Liver (tissue), 9 donors: ENCODE results near the gene ANKRD44. TPM values are rescaled to one million over a fixed set of nuclear protein-coding genes. Genes with fewer than 3 reads are reported as not detected.

Source experiments
- DNase-seq: peaks from one replicate; pipeline ENCODE4 v3.0.0-alpha.2; 2017; ENCODE audit warnings: low spot score
- H3K27ac ChIP-seq, 2 donors: one replicate each; pipeline ENCODE4 v1.7.0; 2013; ENCODE audit warnings: inconsistent platforms in 2 of 2, low read length in 2 of 2, control low read depth in 1 of 2, low read depth in 1 of 2, mild to moderate bottlenecking in 1 of 2
- H3K27me3 ChIP-seq, 4 donors: one replicate each; pipeline versions ENCODE4 v1.6.1 to v1.7.0; 2013; ENCODE audit warnings: low read length in 3 of 4, inconsistent platforms in 1 of 4, mild to moderate bottlenecking in 1 of 4, moderate library complexity in 1 of 4; ENCODE audit not compliant: control insufficient read depth in 4 of 4, insufficient read depth in 4 of 4
- H3K36me3 ChIP-seq, 4 donors: one replicate each; pipeline versions ENCODE4 v1.6.1 to v1.7.0; 2013; ENCODE audit warnings: low read length in 3 of 4, mild to moderate bottlenecking in 3 of 4, low read depth in 1 of 4, moderate library complexity in 1 of 4; ENCODE audit not compliant: control insufficient read depth in 4 of 4, insufficient read depth in 3 of 4
- H3K4me1 ChIP-seq, 4 donors: one replicate each; pipeline versions ENCODE4 v1.6.1 to v1.7.0; 2013; ENCODE audit warnings: low read length in 3 of 4, mild to moderate bottlenecking in 3 of 4, moderate library complexity in 1 of 4; ENCODE audit not compliant: control insufficient read depth in 4 of 4, insufficient read depth in 4 of 4
- H3K4me3 ChIP-seq, 3 donors: one replicate each; pipeline versions ENCODE4 v1.6.1 to v1.7.0; 2013; ENCODE audit warnings: low read length in 3 of 3, control low read depth in 1 of 3, low read depth in 1 of 3, mild to moderate bottlenecking in 1 of 3
- H3K9ac ChIP-seq, 2 donors: one replicate each; pipeline ENCODE4 v1.7.0; 2013; ENCODE audit warnings: low read length in 2 of 2, mild to moderate bottlenecking in 2 of 2, moderate library complexity in 2 of 2, control low read depth in 1 of 2, low read depth in 1 of 2
- H3K9me3 ChIP-seq, 4 donors: one replicate each; pipeline versions ENCODE4 v1.6.1 to v1.7.0; 2013; ENCODE audit warnings: low read length in 3 of 4; ENCODE audit not compliant: control insufficient read depth in 4 of 4
- EGR1 ChIP-seq, 2 donors: IDR thresholded peaks; 2 replicates each; pipeline ENCODE4 v1.6.1; 2016 to 2018; ENCODE audit warnings: antibody characterized with exemption in 2 of 2, low read depth in 2 of 2
- FOXA2 ChIP-seq: IDR thresholded peaks from 2 replicates; pipeline ENCODE4 v1.6.1; 2016; ENCODE audit warnings: antibody characterized with exemption
- GABPA ChIP-seq, 2 donors: IDR thresholded peaks in 1 of 2; conservative IDR thresholded peaks in 1 of 2; 2 replicates each; pipeline ENCODE4 v1.6.1; 2016; ENCODE audit warnings: antibody characterized with exemption in 2 of 2, mild to moderate bottlenecking in 1 of 2, moderate library complexity in 1 of 2
- HNF4G ChIP-seq: IDR thresholded peaks from 2 replicates; pipeline ENCODE4 v1.6.1; 2016; ENCODE audit warnings: antibody characterized with exemption
- NR2F2 ChIP-seq: IDR thresholded peaks from 2 replicates; pipeline ENCODE4 v1.6.1; 2016; ENCODE audit warnings: antibody characterized with exemption
- RAD21 ChIP-seq, 2 donors: IDR thresholded peaks; 2 replicates each; pipeline ENCODE4 v1.6.1; 2016; ENCODE audit warnings: antibody characterized with exemption in 2 of 2, mild to moderate bottlenecking in 2 of 2
- RXRA ChIP-seq, 2 donors: IDR thresholded peaks; 2 replicates each; pipeline ENCODE4 v1.6.1; 2017 to 2018; ENCODE audit warnings: antibody characterized with exemption in 2 of 2, mild to moderate bottlenecking in 1 of 2
- SP1 ChIP-seq: IDR thresholded peaks from 2 replicates; pipeline ENCODE4 v1.6.1; 2018; ENCODE audit warnings: antibody characterized with exemption, mild to moderate bottlenecking
- YY1 ChIP-seq: IDR thresholded peaks from 2 replicates; pipeline ENCODE4 v1.6.1; 2016; ENCODE audit warnings: antibody characterized with exemption, mild to moderate bottlenecking
- WGBS: extraction: QIAGEN DNeasy Blood & Tissue Kit; methylation state at CpG from one replicate; pipeline ENCODE4 v1.1.7; 2013; 5-methylcytosine and 5-hydroxymethylcytosine counted together
- polyA plus RNA-seq, 2 donors: library from polyadenylated mRNA; stranded (reverse) in 1 of 2; unstranded in 1 of 2; fragments of 200-250 nt in 1 of 2; fragments of >200 nt in 1 of 2; fragmentation: Nextera tagmentation in 1 of 2; extraction: Ambion mirVana in 1 of 2; gene quantifications; one replicate each; pipeline versions ENCODE4 v1.2.1 to v1.2.3, GENCODE V29; 2013 to 2015
- total RNA-seq, 2 donors: library from RNA; depleted of rRNA; stranded (reverse); fragments of >200 nt; gene quantifications; one replicate each; pipeline ENCODE4 v1.2.3, GENCODE V29; 2014
- TF ChIP-seq, protein P1 (sequence below): IDR thresholded peaks from 2 replicates; pipeline ENCODE4 v1.6.1; 2016; ENCODE audit warnings: antibody characterized with exemption, mild to moderate bottlenecking
- TF ChIP-seq, protein P2 (sequence below): IDR thresholded peaks from 2 replicates; pipeline ENCODE4 v1.6.1; 2016; ENCODE audit warnings: antibody characterized with exemption
- TF ChIP-seq, protein P3 (sequence below): IDR thresholded peaks from 2 replicates; pipeline ENCODE4 v1.6.1; 2016; ENCODE audit warnings: antibody characterized with exemption
- TF ChIP-seq, protein P4 (sequence below): fragments of 150-350 bp; IDR thresholded peaks from 2 replicates; pipeline ENCODE4 v1.5.1; 2017; ENCODE audit warnings: improper control_type of control experiment, low read depth, low read length; ENCODE audit not compliant: missing input control
- donor health status: healthy.
- donor health status: healthy.
- donor health status: healthy.
- donor health status: healthy.
- donor health status: healthy.

The ANKRD44 gene
- total and polyA plus RNA-seq, 4 donors: 3.8 to 18.2 (median 6.8) TPM

DNA sequence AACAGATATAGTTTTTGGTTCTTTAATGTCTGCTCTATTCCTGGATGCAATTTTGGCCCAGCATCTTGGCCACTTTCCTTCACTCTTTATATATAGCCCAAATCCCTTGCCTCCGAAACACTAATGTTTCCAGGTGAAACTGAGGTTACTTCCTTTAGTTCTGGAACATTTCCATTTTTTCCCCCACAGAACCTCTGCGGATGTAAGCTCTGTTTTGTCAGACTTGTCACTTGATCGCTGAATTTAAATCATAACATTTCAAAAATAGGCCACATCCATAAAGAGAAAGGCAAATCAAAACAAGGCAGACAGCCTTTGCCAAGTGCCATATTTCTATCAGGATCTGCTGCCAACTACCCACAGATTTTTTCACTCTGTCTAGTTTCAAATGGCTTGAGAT, 115.1 kb downstream of the ANKRD44 start:
- no peak for DNase-seq
- Histone ChIP-seq H3K9me3 (no peaks in the 10 kb centered on the region), H3K27ac (no peak overlapping the region), H3K9ac (no peak overlapping the region), H3K27me3 (no peaks in the 10 kb centered on the region), H3K36me3 (no peaks in the 10 kb centered on the region), H3K4me3 (no peak overlapping the region), H3K4me1 (peaks cover 0 to 5% (median 1%) of the 10 kb centered on the region in 4 donors)
- TF ChIP-seq, protein P1, sequence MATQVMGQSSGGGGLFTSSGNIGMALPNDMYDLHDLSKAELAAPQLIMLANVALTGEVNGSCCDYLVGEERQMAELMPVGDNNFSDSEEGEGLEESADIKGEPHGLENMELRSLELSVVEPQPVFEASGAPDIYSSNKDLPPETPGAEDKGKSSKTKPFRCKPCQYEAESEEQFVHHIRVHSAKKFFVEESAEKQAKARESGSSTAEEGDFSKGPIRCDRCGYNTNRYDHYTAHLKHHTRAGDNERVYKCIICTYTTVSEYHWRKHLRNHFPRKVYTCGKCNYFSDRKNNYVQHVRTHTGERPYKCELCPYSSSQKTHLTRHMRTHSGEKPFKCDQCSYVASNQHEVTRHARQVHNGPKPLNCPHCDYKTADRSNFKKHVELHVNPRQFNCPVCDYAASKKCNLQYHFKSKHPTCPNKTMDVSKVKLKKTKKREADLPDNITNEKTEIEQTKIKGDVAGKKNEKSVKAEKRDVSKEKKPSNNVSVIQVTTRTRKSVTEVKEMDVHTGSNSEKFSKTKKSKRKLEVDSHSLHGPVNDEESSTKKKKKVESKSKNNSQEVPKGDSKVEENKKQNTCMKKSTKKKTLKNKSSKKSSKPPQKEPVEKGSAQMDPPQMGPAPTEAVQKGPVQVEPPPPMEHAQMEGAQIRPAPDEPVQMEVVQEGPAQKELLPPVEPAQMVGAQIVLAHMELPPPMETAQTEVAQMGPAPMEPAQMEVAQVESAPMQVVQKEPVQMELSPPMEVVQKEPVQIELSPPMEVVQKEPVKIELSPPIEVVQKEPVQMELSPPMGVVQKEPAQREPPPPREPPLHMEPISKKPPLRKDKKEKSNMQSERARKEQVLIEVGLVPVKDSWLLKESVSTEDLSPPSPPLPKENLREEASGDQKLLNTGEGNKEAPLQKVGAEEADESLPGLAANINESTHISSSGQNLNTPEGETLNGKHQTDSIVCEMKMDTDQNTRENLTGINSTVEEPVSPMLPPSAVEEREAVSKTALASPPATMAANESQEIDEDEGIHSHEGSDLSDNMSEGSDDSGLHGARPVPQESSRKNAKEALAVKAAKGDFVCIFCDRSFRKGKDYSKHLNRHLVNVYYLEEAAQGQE: no peak
- no peak for TF ChIP-seq YY1
- TF ChIP-seq, protein P2, sequence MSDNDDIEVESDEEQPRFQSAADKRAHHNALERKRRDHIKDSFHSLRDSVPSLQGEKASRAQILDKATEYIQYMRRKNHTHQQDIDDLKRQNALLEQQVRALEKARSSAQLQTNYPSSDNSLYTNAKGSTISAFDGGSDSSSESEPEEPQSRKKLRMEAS: no peak
- TF ChIP-seq HNF4G: no peak
- TF ChIP-seq GABPA (IDR thresholded peaks at IDR 0.05 in 1 of 2, conservative IDR thresholded peaks at IDR 0.05 in 1 of 2): no peak
- TF ChIP-seq NR2F2: no peak
- no peak for TF ChIP-seq SP1
- no peak for TF ChIP-seq RAD21 (IDR thresholded peaks at IDR 0.05)
- TF ChIP-seq, protein P3, sequence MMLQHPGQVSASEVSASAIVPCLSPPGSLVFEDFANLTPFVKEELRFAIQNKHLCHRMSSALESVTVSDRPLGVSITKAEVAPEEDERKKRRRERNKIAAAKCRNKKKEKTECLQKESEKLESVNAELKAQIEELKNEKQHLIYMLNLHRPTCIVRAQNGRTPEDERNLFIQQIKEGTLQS: no peak
- TF ChIP-seq EGR1 (IDR thresholded peaks at IDR 0.05; ENCODE audit: low read depth in 2 of 2): no peak
- TF ChIP-seq FOXA2: no peak
- TF ChIP-seq, protein P4, sequence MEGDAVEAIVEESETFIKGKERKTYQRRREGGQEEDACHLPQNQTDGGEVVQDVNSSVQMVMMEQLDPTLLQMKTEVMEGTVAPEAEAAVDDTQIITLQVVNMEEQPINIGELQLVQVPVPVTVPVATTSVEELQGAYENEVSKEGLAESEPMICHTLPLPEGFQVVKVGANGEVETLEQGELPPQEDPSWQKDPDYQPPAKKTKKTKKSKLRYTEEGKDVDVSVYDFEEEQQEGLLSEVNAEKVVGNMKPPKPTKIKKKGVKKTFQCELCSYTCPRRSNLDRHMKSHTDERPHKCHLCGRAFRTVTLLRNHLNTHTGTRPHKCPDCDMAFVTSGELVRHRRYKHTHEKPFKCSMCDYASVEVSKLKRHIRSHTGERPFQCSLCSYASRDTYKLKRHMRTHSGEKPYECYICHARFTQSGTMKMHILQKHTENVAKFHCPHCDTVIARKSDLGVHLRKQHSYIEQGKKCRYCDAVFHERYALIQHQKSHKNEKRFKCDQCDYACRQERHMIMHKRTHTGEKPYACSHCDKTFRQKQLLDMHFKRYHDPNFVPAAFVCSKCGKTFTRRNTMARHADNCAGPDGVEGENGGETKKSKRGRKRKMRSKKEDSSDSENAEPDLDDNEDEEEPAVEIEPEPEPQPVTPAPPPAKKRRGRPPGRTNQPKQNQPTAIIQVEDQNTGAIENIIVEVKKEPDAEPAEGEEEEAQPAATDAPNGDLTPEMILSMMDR: no peak
- no peak for TF ChIP-seq RXRA (IDR thresholded peaks at IDR 0.05)
- WGBS: 71% methylated on average over 3 of the region's 3 CpGs

DNA sequence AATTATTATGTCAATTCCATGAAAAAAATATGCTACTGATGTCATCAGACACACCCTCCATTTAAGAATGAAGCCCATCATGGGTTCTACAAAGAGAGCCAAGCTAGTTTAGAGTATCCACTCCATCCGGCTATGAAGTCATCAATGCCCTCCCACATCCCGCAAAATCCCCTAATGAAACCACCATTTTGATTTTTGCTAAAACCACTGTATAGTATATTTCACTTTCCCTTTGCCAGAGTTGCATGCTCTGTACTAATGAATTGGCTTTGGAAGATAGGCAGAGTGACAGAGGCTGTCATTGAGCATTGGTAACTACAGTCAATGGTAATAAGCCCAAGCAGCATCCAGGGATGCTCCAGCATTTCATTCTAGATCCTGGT, 118.6 kb downstream of the ANKRD44 start:
- Histone ChIP-seq H3K4me1 (no peaks in the 10 kb centered on the region), H3K36me3 (no peaks in the 10 kb centered on the region), H3K9ac (no peak overlapping the region), H3K27me3 (no peaks in the 10 kb centered on the region), H3K9me3 (no peaks in the 10 kb centered on the region), H3K4me3 (no peak overlapping the region), H3K27ac (no peak overlapping the region)
- WGBS: 76% methylated on average over 2 of the region's 2 CpGs
- no peak for DNase-seq
- TF ChIP-seq, protein P2: no peak
- TF ChIP-seq FOXA2: no peak
- no peak for TF ChIP-seq GABPA (IDR thresholded peaks at IDR 0.05 in 1 of 2, conservative IDR thresholded peaks at IDR 0.05 in 1 of 2)
